Right lobe of liver (tissue), 6 donors: Measurements from ENCODE around the gene RECK. TPM values are rescaled to one million over a fixed set of nuclear protein-coding genes. Genes with fewer than 3 reads are reported as not detected.

Source experiments
- ATAC-seq, 4 donors: fragments of 200-7000 bp; cut with Tn5 transposase; one replicate each; pipeline ENCODE4 v1.9.1; 2020; ENCODE audit warnings: mild to moderate bottlenecking in 4 of 4, moderate library complexity in 4 of 4
- DNase-seq, 3 donors: peaks; one replicate each; pipeline ENCODE4 v3.0.0-alpha.2; 2020
- H3K27ac ChIP-seq, 3 donors: fragments of 200-600 bp; one replicate each; pipeline ENCODE4 v1.8.0; 2022
- H3K27me3 ChIP-seq, 2 donors: fragments of 200-600 bp; one replicate each; pipeline ENCODE4 v1.8.0; 2022
- H3K36me3 ChIP-seq, 4 donors: fragments of 200-600 bp; sonication (generic) in 1 of 4; one replicate each; pipeline versions ENCODE4 v1.5.1 to v1.8.0; 2017 to 2022; ENCODE audit warnings: control low read depth in 1 of 4
- H3K4me1 ChIP-seq, 4 donors: fragments of 200-600 bp; sonication (generic) in 1 of 4; one replicate each; pipeline versions ENCODE4 v1.5.1 to v1.8.0; 2017 to 2022; ENCODE audit warnings: control low read depth in 1 of 4
- H3K4me3 ChIP-seq, 3 donors: fragments of 200-600 bp; one replicate each; pipeline ENCODE4 v1.8.0; 2022
- H3K9me3 ChIP-seq, 4 donors: fragments of 200-600 bp; sonication (generic) in 1 of 4; one replicate each; pipeline versions ENCODE4 v1.5.1 to v1.8.0; 2017 to 2022; ENCODE audit warnings: control low read depth in 1 of 4
- CTCF ChIP-seq, 4 donors: fragments of 200-600 bp in 3 of 4; fragments of 450-650 bp in 1 of 4; IDR thresholded peaks; one replicate each; pipeline versions ENCODE4 v1.5.1 to v1.8.0; 2016 to 2022; ENCODE audit warnings: antibody characterized with exemption in 4 of 4, mild to moderate bottlenecking in 2 of 4
- POLR2A ChIP-seq: fragments of 450-650 bp; IDR thresholded peaks from one replicate; pipeline ENCODE4 v1.6.1; 2017; ENCODE audit warnings: antibody characterized with exemption, mild to moderate bottlenecking
- WGBS: methylation state at CpG from one replicate; pipeline ENCODE4 v1.1.6; 2018; ENCODE audit warnings: low coverage, low lambda C conversion rate; ENCODE audit not compliant: insufficient coverage; ENCODE audit errors: missing lambda C conversion rate; 5-methylcytosine and 5-hydroxymethylcytosine counted together
- intact Hi-C, 2 donors: fragments of 100-400 bp; cut with DNase I; formaldehyde crosslinking; loops; one replicate each; pipeline versions ENCODE4 v1.11.2 to v1.14.1; 2022
- total RNA-seq, 6 experiments: library from RNA; depleted of rRNA in 2 of 6; stranded (reverse); fragments of >200 nt in 2 of 6; fragmentation: NEBNext Ultra II Directional in 3 of 6; extraction: Animal tissue kit (Norgen Biotek cat#: 25700) in 3 of 6; gene quantifications; one replicate each; pipeline versions ENCODE4 v1.1.0 to v1.2.4, GENCODE V29; 2016 to 2023
- donor health status: DM: no; HTN: yes; CAD: no.
- donor health status: DM: no; HTN: no; CAD: no.
- donor health status: DM: no; HTN: no; CAD: no.
- donor health status: DM: no; HTN: yes; CAD: no.
- donor health status: DM: no; HTN: yes; CAD: no.

The RECK gene
- total RNA-seq, 6 experiments from 2014 or later, result 2.0 to 6.2 (median 2.6) TPM

GRCh38 chr9:36039121-36039520 lies 2.4 kb downstream of the RECK start:
- Histone ChIP-seq H3K36me3 (no peaks in the 10 kb centered on the region), H3K4me1 (no peaks in the 10 kb centered on the region), H3K4me3 (no peak overlapping the region), H3K27me3 (no peaks in the 10 kb centered on the region), H3K9me3 (no peaks in the 10 kb centered on the region), H3K27ac (no peak overlapping the region)
- TF ChIP-seq CTCF (IDR thresholded peaks at IDR 0.05), result no peak
- TF ChIP-seq POLR2A, result no peak
- intact Hi-C loops, result no loop called here
- no peak for ATAC-seq
- DNase-seq, result no peak
- 89% methylated on average over 1 of the region's 1 CpG for WGBS

- 46% methylated on average over 1 of the region's 1 CpG for WGBS
- ATAC-seq, result no peak
- DNase-seq, result no peak
- Histone ChIP-seq H3K27ac (no peak overlapping the region), H3K4me1 (no peaks in the 10 kb centered on the region), H3K9me3 (no peaks in the 10 kb centered on the region), H3K27me3 (no peaks in the 10 kb centered on the region), H3K4me3 (no peak overlapping the region), H3K36me3 (no peaks in the 10 kb centered on the region)
- TF ChIP-seq POLR2A (no peak), CTCF (IDR thresholded peaks at IDR 0.05) (no peak)
- intact Hi-C loops, result no loop called here
Observed at GRCh38 chr9:36039696-36040095, 3.0 kb downstream of the RECK start.

GRCh38 chr9:36040271-36040925 lies 3.7 kb downstream of the RECK start:
- WGBS, result 55% methylated on average over 1 of the region's 1 CpG
- no peak for TF ChIP-seq CTCF (IDR thresholded peaks at IDR 0.05)
- TF ChIP-seq POLR2A, result no peak

GRCh38 chr9:36041506-36041905 lies 4.8 kb downstream of the RECK start:
- Histone ChIP-seq H3K9me3 (no peaks in the 10 kb centered on the region), H3K4me3 (no peak overlapping the region), H3K36me3 (no peaks in the 10 kb centered on the region), H3K27me3 (no peaks in the 10 kb centered on the region), H3K4me1 (no peaks in the 10 kb centered on the region), H3K27ac (no peak overlapping the region)
- ATAC-seq, result peak; percentile 19 to 54 (median 30)
- intact Hi-C loops, result no loop called here
- WGBS, result 43% methylated on average over 1 of the region's 1 CpG
- no peak for TF ChIP-seq CTCF (IDR thresholded peaks at IDR 0.05)
- no peak for TF ChIP-seq POLR2A
- no peak for DNase-seq

More at GRCh38 chr9:36040271-36040925, 3.7 kb downstream of the RECK start:
- Histone ChIP-seq H3K36me3 (no peaks in the 10 kb centered on the region), H3K4me1 (no peaks in the 10 kb centered on the region), H3K27me3 (no peaks in the 10 kb centered on the region), H3K27ac (no peak overlapping the region), H3K9me3 (no peaks in the 10 kb centered on the region), H3K4me3 (no peak overlapping the region)
- intact Hi-C loops, result no loop called here
- DNase-seq (no peak), ATAC-seq (no peak)
